HG03066 (cell line): ENCODE measurements around the gene CHERP.
"Not testable (repeated sequence)": the region's sequence is repeated elsewhere in the genome, so short reads cannot be mapped to it uniquely, and the experiment has no call there.

Source experiments
- ATAC-seq: cut with Tn5 transposase; IDR thresholded peaks from one replicate; pipeline ENCODE4 v1.9.1; 2021; ENCODE audit warnings: low read depth; ENCODE audit not compliant: unreplicated experiment

The CHERP gene

GRCh38 chr19:16520986-16521624 lies 21.1 kb downstream of the CHERP start:
- no peak for ATAC-seq

GRCh38 chr19:16520074-16520973 lies 21.9 kb downstream of the CHERP start:
- no peak for ATAC-seq

- no peak for ATAC-seq
These were observed 23.0 kb downstream of the CHERP start for GRCh38 chr19:16519230-16519687.

- no peak for ATAC-seq
These were observed 23.6 kb downstream of the CHERP start for GRCh38 chr19:16518483-16519229.

GRCh38 chr19:16518061-16518460 lies 24.2 kb downstream of the CHERP start:
- ATAC-seq, result no peak

GRCh38 chr19:16516923-16517610 lies 25.2 kb downstream of the CHERP start:
- ATAC-seq, result no peak

GRCh38 chr19:16516381-16516780 lies 25.9 kb downstream of the CHERP start:
- no peak for ATAC-seq

GRCh38 chr19:16514383-16515019 lies 27.7 kb downstream of the CHERP start:
- no peak for ATAC-seq

GRCh38 chr19:16512611-16513010 lies 29.6 kb downstream of the CHERP start:
- ATAC-seq, result not testable (repeated sequence)

- no peak for ATAC-seq
These were observed 32.8 kb downstream of the CHERP start for GRCh38 chr19:16509141-16510061.

- ATAC-seq, result no peak
These were observed 33.7 kb downstream of the CHERP start for GRCh38 chr19:16508546-16508945.

- ATAC-seq, result no peak
These were observed 35.3 kb downstream of the CHERP start for GRCh38 chr19:16506961-16507360.

- ATAC-seq, result not testable (repeated sequence)
These were observed 36.1 kb downstream of the CHERP start for GRCh38 chr19:16506161-16506560.

- ATAC-seq, result no peak
These were observed 38.0 kb downstream of the CHERP start for GRCh38 chr19:16504271-16504670.

GRCh38 chr19:16497837-16498236 lies 44.4 kb downstream of the CHERP start:
- ATAC-seq, result no peak

- no peak for ATAC-seq
These were observed 45.2 kb downstream of the CHERP start for GRCh38 chr19:16497042-16497441.

GRCh38 chr19:16496613-16496983 lies 45.6 kb downstream of the CHERP start:
- ATAC-seq, result no peak

GRCh38 chr19:16495982-16496612 lies 46.1 kb downstream of the CHERP start, which contains the start of the genes C19orf44 and CALR3:
TSS of gene C19orf44 (plus strand) at chr19:16496394. CDS start at chr19:16500793, 4,399 bp downstream.
TSS of gene CALR3 (minus strand) at chr19:16496167. CDS start at chr19:16496129, 38 bp downstream.
- ATAC-seq, result peak; percentile 95
